ENCODE measurements around the gene ANKRD40CL. TPM values are rescaled to one million over a fixed set of nuclear protein-coding genes. Genes with fewer than 3 reads are reported as not detected.
"Not testable (repeated sequence)": the region's sequence is repeated elsewhere in the genome, so short reads cannot be mapped to it uniquely, and the experiment has no call there.

Gene ANKRD40CL
- total and polyA plus RNA-seq, 7 donors = not detected

DNA sequence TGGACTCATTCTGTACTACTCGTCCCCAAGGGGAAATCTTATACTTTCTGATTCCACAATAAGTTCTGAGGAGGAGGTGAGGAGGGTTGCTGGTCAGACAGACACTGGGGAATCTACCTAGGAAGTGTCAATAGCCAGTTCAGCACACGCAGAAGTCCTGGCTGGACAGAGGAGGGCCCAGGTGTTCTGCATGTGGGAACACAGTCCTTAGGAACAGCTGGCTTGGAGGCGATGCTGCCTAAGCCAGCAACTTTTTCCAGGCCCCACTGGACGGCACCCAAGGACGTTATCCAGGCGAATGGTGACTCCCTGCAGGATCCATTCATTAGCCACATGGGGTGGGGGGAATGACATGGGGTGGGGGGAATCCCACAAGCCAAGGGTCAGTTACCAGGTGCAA lies 38.2 kb upstream of the ANKRD40CL start:
- Histone ChIP-seq H3K27me3 (ENCODE audit: insufficient read depth in 3 of 3, low read length in 2 of 3) (peaks cover 0 to 2% (median 0%) of the 10 kb centered on the region in 3 donors), H3K4me1 (no peaks in the 10 kb centered on the region), H3K36me3 (ENCODE audit: insufficient read depth in 1 of 2, low read depth in 1 of 2) (no peaks in the 10 kb centered on the region), H3K9me3 (no peaks in the 10 kb centered on the region), H3K27ac (no peak overlapping the region), H3K4me3 (no peak overlapping the region)
- DNase-seq (no peak), ATAC-seq (no peak)
- intact Hi-C loops (cut with DNase I) = no loop called here
- WGBS, 3 donors = 36 to 52% (median 51%) methylated on average over 6 of the region's 6 CpGs
- TF ChIP-seq, protein P1, sequence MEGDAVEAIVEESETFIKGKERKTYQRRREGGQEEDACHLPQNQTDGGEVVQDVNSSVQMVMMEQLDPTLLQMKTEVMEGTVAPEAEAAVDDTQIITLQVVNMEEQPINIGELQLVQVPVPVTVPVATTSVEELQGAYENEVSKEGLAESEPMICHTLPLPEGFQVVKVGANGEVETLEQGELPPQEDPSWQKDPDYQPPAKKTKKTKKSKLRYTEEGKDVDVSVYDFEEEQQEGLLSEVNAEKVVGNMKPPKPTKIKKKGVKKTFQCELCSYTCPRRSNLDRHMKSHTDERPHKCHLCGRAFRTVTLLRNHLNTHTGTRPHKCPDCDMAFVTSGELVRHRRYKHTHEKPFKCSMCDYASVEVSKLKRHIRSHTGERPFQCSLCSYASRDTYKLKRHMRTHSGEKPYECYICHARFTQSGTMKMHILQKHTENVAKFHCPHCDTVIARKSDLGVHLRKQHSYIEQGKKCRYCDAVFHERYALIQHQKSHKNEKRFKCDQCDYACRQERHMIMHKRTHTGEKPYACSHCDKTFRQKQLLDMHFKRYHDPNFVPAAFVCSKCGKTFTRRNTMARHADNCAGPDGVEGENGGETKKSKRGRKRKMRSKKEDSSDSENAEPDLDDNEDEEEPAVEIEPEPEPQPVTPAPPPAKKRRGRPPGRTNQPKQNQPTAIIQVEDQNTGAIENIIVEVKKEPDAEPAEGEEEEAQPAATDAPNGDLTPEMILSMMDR (IDR thresholded peaks at IDR 0.05) = no peak

DNA sequence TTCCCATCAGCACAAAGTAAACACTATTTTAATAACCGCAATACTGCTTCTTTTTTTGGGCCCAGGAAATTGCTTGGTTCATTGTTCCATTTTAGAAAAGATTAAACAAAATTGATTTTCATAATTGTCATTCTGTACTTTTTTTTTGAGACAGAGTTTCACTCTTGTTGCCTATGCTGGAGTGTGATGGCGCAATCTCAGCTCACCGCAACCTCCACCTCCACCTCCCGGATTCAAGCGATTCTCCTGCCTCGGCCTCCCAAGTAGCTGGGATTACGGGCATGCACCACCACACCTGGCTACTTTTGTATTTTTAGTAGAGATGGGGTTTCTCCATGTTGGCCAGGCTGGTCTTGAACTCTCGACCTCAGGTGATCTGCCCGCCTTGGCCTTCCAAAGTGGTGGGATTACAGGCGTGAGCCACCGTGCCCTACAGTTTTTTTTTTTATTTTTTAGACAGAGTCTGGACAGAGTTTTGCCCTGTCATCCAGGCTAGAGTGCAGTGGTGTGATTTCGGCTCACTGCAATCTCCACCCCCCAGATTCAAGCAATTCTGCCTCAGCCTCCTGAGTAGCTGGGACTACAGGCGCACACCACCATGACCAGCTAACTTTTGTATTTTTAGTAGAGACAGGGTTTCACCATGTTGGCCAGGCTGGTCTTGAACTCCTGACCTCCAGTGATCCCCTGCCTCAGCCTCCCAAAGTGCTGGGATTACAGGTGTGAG lies 37.6 kb upstream of the ANKRD40CL start:
- ATAC-seq = not testable (repeated sequence)

DNA sequence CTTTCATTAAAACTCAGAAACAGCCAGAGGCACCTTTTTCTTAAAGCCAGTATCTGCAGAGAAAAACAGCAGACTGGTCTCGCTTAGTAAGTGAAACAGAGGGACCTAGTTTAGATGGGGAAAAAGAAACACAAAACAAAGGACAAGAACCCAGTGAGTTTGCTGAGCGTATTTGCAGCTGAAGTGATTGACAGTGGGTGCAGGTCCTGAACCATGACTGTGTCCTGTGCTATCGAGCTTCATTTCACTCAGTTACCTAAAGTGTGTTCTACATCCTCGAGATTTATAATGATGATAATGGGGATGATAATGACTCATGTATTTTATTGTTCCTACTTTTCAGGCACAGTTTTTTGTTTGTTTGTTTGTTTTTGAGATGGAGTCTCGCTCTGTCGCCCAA lies 36.4 kb upstream of the ANKRD40CL start:
- no peak for DNase-seq
- intact Hi-C loops (cut with DNase I) = no loop called here
- no peaks in the 10 kb centered on the region for H3K36me3 ChIP-seq (ENCODE audit: insufficient read depth in 1 of 2, low read depth in 1 of 2)
- no peaks in the 10 kb centered on the region for H3K4me1 ChIP-seq
- no peak for ATAC-seq
- 81 to 86% (median 86%) methylated on average over 6 of the region's 6 CpGs for WGBS, 3 donors
- no peaks in the 10 kb centered on the region for H3K9me3 ChIP-seq
- TF ChIP-seq, protein P1 (IDR thresholded peaks at IDR 0.05) = no peak
- H3K27me3 ChIP-seq (ENCODE audit: insufficient read depth in 3 of 3, low read length in 2 of 3) = peaks cover 0 to 2% (median 0%) of the 10 kb centered on the region in 3 donors
- no peak overlapping the region for H3K4me3 ChIP-seq
- H3K27ac ChIP-seq = no peak overlapping the region

More for the DNA sequence above, 37.6 kb upstream of the ANKRD40CL start:
- H3K9me3 ChIP-seq; H3K4me1 ChIP-seq; H3K27me3 ChIP-seq (ENCODE audit: insufficient read depth in 3 of 3, low read length in 2 of 3); DNase-seq; H3K27ac ChIP-seq; H3K4me3 ChIP-seq; H3K36me3 ChIP-seq (ENCODE audit: insufficient read depth in 1 of 2, low read depth in 1 of 2); intact Hi-C loops (cut with DNase I): not testable (repeated sequence)
- 95 to 97% (median 96%) methylated on average over 13 of the region's 13 CpGs for WGBS, 3 donors

DNA sequence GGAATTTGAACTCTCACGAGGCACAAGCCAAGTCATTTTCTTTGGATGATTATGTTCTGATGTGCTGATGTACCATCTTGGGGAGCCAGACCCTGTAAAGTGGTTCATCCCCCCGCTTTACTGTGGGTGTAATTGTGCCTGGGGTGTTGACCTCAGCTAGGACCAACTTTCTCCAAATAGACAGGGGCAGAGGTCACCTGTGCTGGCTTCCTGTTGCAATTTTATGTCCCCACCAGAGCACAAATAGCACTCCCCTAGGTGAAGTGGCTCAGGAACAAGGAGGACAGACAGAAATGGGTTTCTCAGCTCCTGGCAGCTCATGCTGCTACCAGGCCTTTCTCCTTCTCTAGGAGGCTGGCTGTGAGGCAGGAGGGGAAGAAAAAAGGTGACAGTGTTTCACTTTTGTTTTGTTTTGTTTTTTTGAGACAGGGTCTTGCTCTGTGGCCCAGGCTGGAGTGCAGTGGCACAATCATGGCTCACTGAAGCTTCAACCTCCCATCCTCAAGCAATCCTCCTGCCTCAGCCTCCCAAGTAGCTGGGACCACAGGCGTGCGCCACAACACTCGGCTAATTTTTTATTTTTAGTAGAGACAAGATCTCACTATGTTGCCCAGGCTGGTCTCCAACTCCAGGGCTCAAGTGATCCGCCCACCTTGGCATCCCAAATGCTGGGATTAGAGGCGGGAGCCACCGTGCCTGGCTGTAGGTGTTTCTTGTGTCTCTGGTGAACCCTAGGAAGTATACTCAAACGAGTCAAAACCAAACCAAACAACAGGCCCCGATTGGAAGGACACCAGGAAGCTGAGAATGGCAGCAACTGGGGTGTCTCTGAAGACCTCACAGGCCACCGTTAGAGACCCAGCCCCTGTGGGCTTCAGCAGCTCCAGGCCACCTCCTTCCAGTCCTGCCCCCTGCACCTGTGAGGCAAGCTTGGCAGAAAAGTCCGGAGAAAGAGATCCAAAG lies 35.6 kb upstream of the ANKRD40CL start:
- Histone ChIP-seq H3K4me3 (no peak overlapping the region), H3K27ac (no peak overlapping the region), H3K27me3 (ENCODE audit: insufficient read depth in 3 of 3, low read length in 2 of 3) (peaks cover 0 to 2% (median 0%) of the 10 kb centered on the region in 3 donors), H3K4me1 (no peaks in the 10 kb centered on the region), H3K9me3 (no peaks in the 10 kb centered on the region), H3K36me3 (ENCODE audit: insufficient read depth in 1 of 2, low read depth in 1 of 2) (no peaks in the 10 kb centered on the region)
- TF ChIP-seq, protein P1 (IDR thresholded peaks at IDR 0.05) = no peak
- ATAC-seq (no peak), DNase-seq (no peak)
- intact Hi-C loops (cut with DNase I) = no loop called here
- WGBS, 3 donors = 63 to 74% (median 72%) methylated on average over 12 of the region's 12 CpGs

DNA sequence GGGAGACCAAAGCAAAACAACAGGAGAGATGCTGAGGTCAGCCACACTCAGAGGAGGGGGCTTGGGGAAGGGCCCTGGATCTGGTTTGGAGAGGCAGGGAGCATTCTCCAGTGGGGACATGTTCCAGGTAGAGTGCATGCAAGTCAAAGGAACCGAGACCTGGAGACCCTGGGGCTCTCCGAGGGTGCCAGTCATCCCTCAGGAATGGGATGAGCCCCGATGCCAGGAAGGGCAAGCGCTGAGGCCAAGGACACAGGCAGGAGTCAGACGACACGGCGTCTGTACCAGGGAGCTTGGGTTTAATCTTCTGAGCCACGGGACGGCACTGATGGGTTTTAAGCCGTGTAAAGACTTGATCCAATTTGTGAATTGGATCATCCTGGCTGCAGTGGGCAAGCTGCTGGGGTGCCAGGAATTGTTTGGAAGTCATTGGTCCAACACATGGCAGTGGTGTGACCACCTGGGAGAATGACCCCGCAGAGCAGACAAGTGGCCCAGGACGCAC lies 32.9 kb upstream of the ANKRD40CL start:
- no peak overlapping the region for H3K4me3 ChIP-seq
- intact Hi-C loops (cut with DNase I) = no loop called here
- H3K4me1 ChIP-seq = no peaks in the 10 kb centered on the region
- DNase-seq (no peak), ATAC-seq (no peak)
- H3K36me3 ChIP-seq (ENCODE audit: insufficient read depth in 1 of 2, low read depth in 1 of 2) = no peaks in the 10 kb centered on the region
- H3K27ac ChIP-seq = no peak overlapping the region
- H3K27me3 ChIP-seq (ENCODE audit: insufficient read depth in 3 of 3, low read length in 2 of 3) = no peaks in the 10 kb centered on the region
- 64 to 71% (median 67%) methylated on average over 12 of the region's 12 CpGs for WGBS, 3 donors
- TF ChIP-seq, protein P1 (IDR thresholded peaks at IDR 0.05) = no peak
- H3K9me3 ChIP-seq = no peaks in the 10 kb centered on the region
